RKO (cell line): ENCODE results near the gene ZNF335.
"Not testable (repeated sequence)": the region's sequence is repeated elsewhere in the genome, so short reads cannot be mapped to it uniquely, and the experiment has no call there.

Experiments
- DNase-seq: peaks from one replicate; pipeline ENCODE4 v3.0.0-alpha.2; 2016; ENCODE audit warnings: low spot score

The ZNF335 gene

DNA sequence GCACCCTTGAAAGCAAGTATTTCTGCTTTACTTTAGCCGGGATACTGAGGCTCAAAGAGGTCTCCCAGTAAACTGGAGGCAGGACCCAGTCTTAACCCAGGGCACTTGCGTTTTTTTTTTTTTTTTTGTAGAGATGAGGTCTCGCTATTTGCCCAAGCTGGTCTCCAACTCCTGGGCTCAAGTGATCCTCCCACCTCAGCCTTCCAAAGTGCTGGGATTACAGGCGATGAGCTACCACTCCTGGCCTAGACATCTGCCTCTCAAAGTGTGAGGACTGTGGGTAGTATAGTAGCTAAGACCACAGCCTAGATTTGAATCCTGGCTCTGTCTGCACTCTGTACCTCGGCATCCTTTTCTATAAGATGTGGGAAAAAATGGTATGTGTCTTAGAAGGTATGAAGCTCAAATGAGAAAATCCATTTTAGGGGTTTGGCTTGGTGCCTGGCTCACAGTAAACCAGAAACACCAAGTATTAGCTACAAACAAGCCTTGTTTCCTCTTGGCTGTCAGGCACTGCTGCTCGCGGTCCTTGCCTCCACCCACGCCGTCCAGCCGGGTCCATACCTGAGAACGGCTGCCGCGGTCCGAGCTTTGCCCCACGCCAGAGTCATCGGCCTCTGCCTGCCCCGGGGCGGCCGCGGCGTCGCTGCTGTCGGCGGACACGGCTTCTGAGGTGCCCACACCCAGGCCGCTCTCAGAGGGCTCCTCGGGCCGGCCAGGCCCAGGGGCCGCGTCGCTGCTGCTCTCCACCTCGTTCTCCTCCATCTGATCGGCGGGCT lies 1.2 kb downstream of the ZNF335 start:
- DNase-seq, result peak; percentile 63

DNA sequence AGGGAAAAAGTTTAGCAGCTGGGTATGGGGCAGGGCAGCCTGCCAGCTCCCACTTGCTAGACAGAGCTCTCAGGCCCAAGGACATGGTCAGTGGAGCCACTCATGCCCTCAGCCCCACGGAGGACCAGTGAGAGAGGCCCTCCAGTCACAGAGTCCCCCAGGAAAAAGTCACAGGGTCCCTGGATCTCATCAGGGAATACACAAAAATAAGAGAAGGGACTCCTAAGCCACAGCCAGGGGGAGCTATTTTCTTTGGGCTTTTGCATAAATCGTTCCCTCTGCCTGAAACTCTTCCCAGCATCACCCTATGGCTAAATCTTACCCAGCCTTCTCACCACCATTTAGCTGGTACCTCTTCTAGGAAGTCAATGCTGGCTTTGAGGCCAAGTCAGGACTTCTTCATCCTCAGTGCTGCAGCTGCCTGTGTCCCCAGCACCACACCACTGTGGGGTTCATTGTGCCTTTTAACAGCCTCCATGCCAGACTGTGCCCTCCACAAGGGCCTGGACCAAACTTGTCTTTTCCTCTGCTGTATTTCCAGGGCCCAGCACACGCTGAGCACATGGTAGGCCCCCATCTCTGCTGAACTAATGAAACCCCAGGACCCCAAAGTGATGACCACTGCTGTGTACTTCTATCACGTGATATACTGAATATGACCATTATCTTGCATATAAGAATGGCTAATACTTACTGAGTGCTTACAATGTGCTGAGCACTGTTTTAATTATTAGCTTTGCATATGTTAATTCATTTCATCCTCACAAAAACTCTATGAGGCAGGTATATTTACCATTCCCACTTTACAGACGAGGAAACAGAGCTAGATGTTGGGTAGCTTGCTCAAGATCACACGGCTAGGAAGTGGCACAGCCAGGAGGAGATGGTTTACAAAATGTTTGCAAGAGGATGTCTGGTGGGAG lies 2.0 kb downstream of the ZNF335 start:
- DNase-seq, result peak; percentile 93

DNA sequence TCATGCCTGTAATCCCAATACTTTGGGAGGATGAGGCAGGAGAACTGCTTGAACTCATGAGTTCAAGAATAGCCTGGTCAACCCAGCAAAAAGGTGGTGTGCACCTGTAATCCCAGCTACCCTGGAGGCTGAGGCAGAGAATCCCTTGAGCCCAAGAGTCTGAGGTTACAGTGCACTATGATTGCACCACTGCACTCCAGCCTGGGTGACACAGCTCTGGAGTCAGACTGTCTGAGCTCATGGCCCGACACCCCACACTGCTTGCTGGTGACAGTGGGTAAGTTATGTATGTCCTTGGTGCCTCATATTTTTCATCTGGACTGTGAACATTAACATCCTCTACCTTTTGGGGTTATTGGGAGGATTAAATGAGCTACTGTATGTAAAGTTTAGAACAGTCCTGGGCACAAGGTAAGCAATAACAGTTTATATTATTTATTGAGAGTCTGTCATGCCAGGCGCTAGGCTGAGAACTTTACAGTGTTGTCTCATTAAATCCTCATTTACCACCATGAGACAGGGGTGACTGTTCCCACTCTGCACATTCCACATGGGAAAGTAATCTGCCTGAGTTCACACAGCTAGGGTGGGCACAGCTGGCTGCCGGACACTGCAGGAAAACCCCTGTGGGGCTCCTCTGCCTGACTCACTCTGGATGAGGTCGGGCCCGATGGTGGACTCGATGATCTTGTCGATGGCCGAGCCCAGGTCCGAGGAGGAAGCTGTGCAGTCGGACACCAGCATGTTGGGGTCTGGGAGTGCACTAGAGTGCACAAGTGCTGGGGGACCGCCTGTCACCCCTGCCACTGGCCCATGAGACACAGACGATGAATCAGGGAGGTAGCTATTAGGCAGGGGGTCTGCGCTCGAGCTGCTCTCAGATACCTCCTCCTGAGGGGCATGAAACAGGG lies 2.9 kb downstream of the ZNF335 start:
- DNase-seq, result peak; percentile 74

DNA sequence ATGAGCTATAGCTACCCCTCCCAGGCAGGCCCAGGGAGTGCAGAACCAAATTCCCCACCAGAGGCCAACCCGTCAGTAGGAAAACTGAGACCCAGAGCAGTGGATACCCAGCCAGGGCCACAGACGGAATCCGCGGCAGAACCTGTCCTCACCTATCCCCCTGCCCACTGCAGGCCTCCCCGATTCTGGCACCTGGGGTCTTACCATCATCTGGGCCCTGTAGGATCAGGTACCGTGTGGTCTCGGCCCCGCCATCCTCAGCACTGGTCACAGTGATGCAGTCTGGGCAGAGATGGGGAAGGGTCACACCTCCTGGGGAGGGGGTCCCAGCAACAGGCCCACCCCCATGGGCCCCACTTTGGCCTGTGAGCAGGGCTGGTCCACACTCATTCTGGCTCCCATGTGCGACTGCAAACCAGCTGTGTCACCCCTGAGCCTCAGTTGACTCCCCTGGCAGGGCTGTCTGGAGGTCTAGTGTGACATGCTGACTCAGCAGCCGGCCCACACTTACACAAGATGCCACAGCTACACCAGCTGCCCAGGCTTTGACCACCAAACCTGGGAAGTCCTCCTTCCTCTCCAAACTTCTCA lies 3.8 kb downstream of the ZNF335 start:
- no peak for DNase-seq

DNA sequence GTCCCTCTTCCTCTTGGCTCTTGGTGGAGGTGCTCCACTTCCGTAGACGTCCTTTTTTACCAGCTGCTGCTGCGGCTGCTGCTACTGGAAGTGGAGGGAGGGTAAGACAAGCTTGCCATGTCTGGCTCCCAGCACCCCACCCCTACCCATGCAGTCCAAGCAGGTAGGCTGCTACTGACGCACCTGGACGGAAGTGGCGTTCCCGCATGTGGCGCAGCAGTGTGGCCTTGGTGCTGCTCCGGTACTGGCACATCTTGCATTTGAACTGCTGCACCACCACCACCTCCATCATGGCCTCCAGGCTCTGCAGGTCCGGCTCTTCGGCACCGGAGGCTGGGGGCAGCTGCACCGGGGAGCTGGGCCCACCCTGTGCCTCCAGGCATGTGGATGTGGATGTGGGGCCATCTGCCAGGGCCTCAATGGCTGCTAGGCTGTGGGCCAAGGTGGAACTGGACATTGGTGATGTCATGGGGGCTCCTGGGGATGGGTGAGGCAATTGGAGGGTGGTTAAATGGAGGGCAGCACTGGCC lies 4.4 kb downstream of the ZNF335 start:
- DNase-seq, result no peak

DNA sequence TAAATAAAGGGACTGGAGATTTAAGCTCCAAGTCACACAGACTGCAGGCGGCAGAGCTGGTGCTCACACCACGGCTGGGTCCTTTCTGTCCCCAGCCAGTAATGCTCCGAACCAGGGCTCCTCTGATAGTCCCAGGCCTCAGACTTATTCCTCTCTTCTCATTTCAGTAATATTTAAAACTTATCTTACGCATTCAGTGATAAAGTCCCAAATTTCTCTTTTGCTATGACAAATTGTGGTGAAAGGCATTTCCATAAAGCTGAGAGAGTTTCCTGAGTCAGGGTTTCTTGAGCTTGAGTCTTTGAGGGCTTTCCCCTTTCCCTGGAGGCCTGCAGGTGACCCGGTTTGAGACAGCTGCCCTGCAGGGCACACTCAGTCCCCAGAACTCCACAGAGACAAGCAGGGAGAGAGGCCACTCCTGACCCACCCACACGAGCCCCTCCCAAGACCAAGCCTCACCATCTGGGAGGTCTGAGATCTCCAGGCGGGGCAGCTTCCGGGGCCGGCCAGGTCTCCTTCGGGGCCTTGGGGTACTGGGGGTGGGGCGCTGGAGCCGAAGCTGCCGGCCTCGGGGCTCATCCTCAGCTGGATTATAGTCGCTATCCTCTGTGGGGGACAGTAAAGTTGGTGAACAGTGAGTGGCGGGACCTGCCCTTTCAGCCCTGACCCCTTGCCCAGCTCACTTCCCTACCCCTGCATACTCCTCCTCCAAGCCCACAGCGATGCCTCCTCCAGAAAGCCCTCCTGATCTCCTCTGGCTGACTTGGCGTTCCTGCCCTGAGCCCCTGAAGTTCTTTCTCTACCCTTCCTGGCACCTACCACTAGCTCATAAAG lies 6.6 kb downstream of the ZNF335 start:
- no peak for DNase-seq

DNA sequence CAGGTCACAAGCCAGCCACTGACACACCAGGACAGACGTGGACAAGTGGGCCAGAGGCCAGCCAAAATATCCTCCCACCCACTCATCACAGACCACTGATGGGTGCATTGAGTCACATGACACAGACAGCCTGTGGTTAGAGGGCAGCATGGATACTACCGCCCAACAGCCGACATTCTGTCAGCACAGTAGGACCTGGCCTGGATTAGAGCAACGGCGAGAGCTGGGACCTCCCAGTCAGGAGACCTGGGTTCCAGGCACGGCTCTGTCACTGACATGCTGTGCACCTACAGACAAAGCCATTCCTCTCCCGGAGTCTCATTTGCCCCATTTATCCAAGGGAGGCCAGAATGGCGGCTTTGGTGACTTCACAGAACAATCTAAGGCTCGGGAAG lies 8.0 kb downstream of the ZNF335 start:
- no peak for DNase-seq

DNA sequence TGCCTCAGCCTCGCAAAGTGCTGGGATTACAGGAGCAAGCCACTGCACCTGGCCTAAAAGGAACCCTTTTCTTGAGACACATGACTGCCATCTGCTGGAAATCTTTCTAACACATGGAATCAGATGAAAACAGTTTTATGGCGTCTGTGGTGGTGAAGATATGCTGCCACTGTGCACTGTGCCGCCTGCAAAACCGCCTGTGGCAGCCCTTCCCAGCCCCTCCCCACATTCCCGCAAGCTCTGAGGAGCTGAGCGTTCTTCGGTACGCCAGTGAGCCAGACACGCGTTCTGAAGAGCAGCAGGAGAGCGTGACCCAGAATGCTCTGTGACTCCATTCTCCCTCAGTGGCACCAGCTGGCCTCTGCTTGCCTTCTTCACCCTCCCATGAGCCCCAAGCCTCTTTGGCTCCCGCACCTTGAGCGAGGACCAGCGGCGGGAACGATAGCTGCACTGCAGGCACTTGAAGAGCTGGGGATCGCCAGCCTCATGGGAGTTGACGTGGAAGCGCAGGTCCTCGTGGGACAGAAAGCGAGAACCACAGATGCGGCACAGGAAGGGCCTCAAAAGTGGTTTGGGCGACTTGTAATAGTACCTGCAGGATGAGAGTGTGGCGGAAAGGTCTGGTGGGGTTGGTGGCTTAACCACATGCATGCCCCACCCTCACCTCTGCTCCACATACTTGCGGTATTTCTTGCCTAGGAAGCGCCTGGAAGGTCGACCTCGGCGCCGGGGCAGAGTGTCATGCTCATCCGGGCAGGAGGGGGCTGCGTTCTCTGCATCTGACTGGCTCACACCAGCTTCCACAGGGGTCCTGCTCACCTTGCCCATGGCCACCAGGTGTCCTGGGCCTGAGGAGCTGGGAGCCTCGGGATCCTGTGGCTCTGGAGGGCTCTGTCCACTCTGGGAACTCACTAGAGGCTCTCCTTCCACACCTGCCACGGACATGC lies 8.7 kb downstream of the ZNF335 start:
- DNase-seq, result peak; percentile 53

DNA sequence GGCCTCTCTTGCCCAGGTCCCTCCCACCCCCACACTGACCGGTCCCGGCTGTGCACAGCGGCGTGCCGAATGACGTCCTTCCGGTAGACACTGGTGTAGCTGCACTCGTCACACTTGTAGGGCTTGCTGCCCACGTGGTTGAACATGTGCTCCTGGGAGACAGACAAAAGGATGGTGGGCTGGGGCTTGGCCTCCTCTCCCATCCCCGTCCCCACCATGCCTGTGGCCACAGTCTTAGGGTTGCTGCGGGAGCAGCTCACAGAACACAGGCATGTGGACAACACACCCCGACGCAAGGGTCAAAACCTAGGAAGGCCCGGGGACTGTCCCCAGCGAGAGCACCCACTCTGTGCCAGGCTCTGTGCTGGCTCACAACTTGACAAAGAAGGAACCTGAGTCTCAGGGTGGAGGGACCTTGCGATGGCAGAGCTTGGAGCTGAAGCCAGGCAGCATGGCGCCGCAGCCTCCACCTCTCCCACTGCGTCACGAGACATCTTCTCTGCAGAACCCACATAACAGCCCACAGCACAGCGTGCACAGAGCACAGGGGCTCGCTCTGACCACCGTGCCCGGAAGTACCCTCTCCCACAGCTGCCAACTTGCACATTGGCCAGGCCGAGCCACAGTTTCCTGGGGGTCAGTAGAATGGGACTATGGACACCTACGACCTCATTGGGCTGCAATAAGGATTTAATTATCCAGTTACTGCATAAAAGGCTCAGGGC lies 9.8 kb downstream of the ZNF335 start:
- DNase-seq, result no peak

DNA sequence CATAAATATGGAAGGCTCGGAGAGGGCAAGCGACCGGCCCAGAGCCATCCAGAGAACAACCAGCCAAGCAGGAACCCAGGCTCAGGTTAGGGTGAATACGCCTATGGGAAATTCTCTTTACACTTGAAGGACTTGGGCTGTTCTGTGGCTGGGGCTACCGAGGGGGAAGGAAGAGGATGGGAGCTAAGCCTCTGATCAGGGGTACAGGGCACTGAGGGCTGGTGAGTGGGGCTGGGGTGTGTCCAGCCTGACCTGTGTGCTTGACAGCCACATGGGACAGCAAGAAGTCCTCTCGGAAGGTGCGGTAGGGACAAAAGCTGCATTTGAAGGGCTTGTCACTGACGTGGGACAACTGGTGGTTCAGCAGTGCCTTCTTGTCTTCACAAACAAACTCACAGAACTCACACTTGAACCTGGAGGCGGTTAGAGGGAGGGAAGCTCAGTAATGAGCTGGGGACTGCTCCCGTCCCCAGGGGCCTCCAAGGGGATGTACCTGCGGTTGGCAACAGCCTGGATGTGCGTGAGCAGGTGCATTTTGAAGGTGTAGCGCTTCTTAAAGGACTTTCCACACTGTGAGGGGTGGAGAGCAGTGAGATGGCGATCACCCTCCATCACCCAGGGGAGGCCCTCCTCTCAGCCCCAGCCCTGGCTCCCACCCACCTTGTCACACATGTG lies 11.9 kb downstream of the ZNF335 start:
- DNase-seq, result no peak

DNA sequence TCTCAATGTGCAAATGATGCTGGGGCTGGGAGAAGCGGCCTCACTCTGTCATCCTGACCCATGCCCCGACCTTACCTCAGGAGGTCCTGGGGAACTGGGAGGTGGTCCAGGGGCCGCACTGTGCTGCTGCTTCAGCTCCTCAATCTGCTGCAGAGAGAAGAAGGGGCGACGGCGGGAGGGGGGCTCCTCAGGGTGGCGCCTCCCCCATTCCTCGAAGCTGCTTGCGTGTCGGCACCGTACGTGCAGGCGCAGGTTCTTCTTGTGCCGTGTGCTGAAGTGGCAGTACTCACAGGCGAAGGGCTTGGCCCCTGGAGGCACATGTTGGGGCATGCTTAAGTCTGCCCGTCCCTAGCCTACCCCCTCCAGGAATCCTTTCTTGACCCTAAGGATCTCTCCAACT lies 12.9 kb downstream of the ZNF335 start:
- DNase-seq, result no peak

DNA sequence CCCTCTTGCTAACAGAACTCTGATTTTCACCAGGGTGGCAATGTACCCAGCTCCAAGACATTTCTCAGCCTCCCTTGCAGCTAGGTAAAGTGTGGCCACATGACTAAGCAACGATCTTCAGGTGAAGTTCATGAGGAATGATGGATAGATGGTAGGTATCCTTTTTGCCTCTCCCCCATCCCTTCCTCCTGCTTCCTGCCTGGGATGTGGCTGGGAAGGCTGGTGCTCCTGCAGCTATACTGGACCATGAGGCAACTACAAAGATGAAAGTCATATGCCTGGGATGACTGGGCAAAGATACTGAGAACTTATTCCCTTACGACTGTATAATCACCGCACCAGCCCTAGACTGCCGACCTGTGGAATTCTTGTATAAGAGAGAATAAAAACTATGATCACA lies 13.4 kb downstream of the ZNF335 start:
- no peak for DNase-seq

DNA sequence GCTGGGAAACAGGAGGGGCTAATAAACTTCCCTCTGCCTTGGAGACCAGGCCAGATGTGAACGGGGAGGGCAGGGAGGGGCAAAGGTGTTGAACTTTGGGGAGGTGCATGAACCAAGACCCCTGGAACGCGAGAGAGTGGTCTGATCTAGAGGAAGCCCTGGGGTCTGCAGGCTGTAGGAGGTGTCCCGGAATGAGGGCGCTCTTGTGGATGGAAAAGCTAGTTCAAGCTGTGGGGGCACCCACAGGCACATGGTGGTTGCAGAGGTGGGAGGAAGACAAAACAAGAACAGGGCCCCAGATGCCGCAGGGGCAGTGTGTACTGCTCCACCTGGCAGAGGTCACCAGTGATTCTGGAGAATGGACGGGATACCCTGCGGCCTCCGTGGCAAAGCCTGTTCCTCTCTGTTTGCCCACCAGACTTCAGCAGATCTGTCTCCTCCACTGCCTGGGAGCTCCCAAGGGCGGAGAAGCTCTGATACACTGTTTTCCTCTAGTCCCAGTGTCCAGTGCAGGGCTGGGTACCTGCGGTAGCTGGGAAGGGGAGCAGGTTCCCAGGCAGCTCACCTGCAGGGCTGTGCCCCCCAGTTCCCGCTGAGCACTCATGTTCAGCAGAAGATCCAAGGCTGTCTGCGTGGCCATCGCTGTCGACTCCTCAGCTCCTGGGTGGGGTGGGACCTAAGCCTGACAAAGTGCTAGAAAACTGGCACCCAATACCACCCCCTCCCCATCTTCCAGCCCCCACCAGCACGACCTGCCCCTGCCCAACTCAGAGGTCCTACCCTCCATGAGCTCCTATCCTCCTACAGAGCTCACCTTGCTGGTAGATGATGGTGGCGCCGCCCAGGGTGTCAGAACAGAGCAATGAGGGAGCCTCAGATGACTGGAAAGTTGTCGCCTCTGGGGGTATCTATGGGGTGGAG lies 14.7 kb downstream of the ZNF335 start:
- DNase-seq, result no peak

DNA sequence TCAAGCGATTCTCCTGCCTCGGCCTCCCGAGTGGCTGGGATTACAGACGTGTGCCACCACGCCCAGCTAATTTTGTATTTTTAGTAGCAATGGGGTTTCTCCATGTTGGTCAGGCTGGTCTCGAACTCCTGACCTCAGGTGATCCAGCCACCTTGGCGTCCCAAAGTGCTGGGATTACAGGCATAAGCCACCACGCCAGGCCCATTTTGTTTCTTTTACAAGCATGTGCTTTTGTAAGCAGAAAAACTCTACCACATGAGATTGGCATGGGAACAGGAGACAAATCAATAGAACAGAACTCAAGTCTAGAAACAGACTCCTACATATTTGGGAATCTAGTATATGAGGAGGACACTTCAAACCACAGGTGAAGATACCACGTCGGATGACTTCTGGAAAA lies 15.7 kb downstream of the ZNF335 start:
- DNase-seq, result not testable (repeated sequence)

DNA sequence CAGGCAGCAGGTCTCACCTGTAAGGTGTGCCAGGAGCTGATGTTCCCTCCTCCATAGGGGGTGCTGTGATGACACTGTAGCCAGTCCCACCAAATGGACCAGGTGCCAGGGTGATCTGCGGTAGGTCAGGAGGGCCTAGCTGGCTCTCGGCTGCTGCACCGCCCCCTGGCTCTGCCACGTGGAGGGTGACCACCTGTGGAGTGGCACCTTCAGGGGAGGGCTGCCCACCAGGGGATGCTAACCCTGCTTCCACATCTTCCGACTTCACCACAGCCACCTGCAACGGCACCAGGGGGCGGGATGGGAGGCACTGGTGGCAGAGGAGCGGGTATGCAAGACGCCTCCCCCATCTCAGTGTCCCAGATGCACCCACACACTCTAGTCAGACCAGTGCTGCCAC lies 18.3 kb downstream of the ZNF335 start:
- no peak for DNase-seq

DNA sequence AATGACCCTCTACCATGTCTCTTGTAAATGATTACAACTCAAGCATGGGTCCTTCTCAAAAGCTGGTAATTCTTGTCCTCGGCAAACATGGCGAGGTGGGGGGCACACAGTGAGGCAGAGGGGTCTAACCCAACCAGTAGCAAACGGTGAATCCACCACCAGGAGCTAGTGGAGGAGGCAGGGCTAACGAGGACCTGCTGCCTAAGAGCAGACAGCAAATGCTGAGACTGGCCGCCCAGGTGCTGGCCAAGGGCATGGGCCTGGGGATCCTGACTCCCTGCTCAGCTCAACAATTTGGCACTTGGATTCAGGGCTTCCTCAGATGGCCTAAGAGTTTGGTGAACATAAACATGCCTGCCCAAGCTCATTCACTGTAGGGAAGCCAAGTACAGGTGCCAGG lies 19.1 kb downstream of the ZNF335 start:
- DNase-seq, result no peak
